GM12891 (cell line): ENCODE data around the gene ASIC3.
A peak's percentile ranks its signal among the peaks of the same experiment; 100 is the strongest.

Experiments
- DNase-seq: peaks from one replicate; pipeline ENCODE4 v3.0.0; 2011; ENCODE audit warnings: low spot score; ENCODE audit not compliant: insufficient read length
- FAIRE-seq: peaks from 2 replicates; lab custom pipeline; 2011; peaks lifted over from hg19 to GRCh38; lab: Jason Lieb, UNC
- PAX5 ChIP-seq: IDR thresholded peaks from 2 replicates; pipeline ENCODE4 v1.6.1; 2011; ENCODE audit warnings: low read length, moderate library complexity, mild to moderate bottlenecking; ENCODE audit not compliant: insufficient read depth, severe bottlenecking
- POLR2A ChIP-seq: IDR thresholded peaks from 2 replicates; pipeline ENCODE4 v1.6.1; 2011; ENCODE audit warnings: low read depth, low read length, control low read depth
- POLR2AphosphoS5 ChIP-seq: IDR thresholded peaks from 2 replicates; pipeline ENCODE4 v1.6.1; 2011; ENCODE audit warnings: low read depth, low read length, control low read depth
- POU2F2 ChIP-seq: IDR thresholded peaks from 2 replicates; pipeline ENCODE4 v1.6.1; 2011; ENCODE audit warnings: low read depth, mild to moderate bottlenecking, control low read depth, low read length, moderate library complexity
- SPI1 ChIP-seq: IDR thresholded peaks from 2 replicates; pipeline ENCODE4 v1.6.1; 2011; ENCODE audit warnings: low read depth, low read length, control low read depth
- TAF1 ChIP-seq: IDR thresholded peaks from 2 replicates; pipeline ENCODE4 v1.6.1; 2011; ENCODE audit warnings: low read depth, low read length, control low read depth

Gene ASIC3

DNA sequence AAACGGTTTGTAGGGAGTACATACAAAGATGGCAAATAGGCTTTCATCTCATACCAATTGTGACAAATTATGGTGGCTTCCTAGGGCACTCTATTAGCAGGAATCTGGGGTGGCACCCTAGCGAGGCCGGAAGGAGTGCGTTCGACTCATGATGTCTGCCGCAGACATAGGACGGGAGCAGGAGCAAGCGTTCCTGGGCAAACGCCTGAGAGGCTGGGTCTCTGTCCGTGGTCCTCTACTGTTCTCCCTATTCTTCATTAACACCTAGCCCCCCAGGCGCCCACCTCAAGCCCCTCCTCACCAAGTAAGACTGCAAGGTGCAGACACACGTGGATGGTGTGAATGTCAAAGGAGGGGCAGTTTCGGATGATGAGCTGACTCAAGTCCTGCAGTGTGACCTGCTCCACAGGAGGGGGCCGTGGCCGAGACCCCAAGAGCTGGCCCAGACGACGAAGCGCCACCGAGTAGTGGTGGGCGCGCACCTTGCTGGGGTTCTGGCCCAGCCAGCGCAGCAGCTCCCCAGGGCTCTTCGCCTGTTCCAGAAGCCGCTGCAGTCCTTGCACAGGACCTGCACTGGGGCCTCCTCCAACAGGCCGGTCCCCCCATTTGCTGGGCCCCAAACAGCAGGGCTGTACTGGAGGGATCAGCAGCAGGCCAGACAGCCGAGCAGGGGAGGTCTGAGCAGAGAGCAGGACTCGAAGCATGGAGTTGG, 31.0 kb downstream of the ASIC3 start:
- no peak for TF ChIP-seq POLR2AphosphoS5
- no peak for DNase-seq
- FAIRE-seq: no peak

DNA sequence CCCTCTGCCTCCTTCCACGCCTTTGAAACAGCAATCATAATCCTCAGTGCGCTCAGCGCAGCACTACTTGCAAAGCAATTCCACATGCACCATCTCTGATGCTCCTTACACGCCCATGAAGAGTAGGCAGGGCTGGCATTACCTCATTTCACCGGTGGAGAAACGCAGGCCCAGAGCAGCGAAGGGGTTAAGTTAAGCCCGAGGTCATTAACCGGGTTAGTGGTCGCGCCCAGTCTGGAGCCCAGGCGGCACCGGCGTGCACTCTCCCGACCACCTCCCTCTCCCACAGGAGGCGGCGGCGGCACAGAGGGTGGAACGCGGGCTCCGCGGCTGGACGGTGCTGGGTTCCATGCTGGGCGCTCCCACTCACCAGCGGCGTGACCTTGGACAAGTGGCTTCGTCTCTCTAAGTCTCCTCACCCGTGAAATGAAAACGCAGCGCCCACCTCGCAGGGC, 31.8 kb downstream of the ASIC3 start:
- DNase-seq: no peak
- FAIRE-seq: no peak
- TF ChIP-seq POLR2A: no peak
- TF ChIP-seq PAX5: no peak
- no peak for TF ChIP-seq SPI1
- no peak; the same call in 1 of the 2 replicates for TF ChIP-seq POU2F2
- TF ChIP-seq POLR2AphosphoS5: 0 out of 2 replicates have a peak, but pooled peaks have one; percentile 5
- no peak for TF ChIP-seq TAF1

DNA sequence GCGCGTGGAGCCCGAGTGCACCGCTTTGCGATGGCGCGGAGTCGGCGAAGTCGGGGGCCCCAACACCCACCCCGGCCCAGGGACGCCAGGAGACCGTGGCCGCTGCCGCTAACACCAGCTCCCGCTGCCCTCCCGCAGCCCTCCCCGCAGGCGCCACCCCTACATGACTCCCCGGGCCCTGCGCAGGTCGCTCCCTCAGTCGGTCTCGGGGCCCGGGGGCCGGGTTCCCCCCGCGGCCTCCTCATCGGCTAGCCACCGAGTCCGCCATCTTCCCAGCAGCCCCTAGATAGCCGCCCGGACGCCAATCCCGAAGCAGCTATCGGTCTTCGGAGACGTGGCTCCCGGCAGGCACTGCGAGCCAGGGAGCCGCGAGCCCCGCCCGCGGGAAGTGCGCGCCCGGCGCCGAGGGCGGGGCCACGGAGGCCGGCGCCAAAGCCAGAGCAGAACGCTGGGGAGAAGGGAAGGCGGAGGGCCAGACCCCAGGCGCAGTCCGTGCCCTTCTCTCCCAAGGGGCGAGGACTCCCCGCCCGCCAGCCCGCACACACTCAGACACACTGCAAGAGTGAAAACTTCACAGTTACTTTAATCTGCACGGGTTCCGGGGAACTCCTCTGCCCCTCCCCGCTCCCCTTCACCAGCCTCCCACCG, 32.3 kb downstream of the ASIC3 start, which contains the start of gene FASTK:
FASTK (minus strand) TSS at position 288 of the 648 bp plus-strand sequence; CDS start at position 245, 43 bp downstream.
- DNase-seq (peak; percentile 98), FAIRE-seq (peak; percentile 90)
- no peak for TF ChIP-seq SPI1
- TF ChIP-seq POLR2A: peak; percentile 84
- TF ChIP-seq POU2F2: no peak; the same call in 1 of the 2 replicates
- TF ChIP-seq POLR2AphosphoS5: peak; percentile 81
- peak; percentile 89 for TF ChIP-seq TAF1

DNA sequence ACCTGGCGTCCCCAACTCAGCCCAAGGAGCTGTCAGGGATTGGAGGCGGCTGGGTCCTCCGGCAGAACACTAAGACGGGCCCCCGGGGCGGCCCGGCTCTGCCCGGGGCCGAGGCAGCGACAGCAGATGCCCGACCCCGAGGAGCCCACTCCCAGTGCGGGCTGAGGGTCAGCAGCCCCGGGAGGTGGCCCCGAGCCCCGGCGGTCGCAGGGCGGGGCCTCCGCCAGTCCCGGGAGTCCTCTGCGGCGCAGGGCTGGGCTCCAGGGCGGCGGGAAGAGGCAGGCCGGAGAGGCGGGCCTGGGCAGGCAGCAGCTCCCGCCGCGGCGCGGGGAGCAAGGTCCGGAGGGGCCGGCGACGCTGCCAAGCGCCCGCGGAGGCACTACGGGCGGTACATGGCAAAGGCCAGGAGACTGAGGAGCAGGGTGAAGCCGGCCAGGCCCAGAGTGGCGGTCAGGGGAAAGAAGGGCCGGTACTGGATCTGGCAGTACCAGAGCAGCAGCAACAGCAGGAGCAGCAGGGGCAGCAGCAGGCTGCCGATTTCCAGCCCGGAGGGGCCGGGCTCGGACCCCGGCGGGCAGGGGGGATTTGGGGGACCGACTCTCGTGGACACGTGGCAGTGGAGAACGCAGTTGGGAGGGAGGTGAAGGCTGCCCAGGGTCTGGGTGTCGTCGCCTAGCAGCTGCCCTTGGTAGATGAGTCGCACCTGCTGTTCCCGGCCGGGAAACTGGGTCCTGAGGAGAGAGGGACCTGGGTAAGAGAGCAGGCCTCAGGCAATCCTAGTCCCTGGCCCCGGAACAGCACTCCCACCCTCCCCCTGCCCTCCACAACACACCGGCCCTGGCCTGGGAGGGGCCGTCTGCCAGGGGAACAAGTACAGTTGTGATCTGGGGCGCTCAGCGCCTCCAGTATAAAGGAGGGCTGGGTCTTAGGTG, 33.1 kb downstream of the ASIC3 start:
- TF ChIP-seq POLR2A (no peak), TAF1 (no peak), SPI1 (no peak), PAX5 (no peak), POU2F2 (no peak), POLR2AphosphoS5 (no peak)
- DNase-seq (no peak), FAIRE-seq (no peak)

DNA sequence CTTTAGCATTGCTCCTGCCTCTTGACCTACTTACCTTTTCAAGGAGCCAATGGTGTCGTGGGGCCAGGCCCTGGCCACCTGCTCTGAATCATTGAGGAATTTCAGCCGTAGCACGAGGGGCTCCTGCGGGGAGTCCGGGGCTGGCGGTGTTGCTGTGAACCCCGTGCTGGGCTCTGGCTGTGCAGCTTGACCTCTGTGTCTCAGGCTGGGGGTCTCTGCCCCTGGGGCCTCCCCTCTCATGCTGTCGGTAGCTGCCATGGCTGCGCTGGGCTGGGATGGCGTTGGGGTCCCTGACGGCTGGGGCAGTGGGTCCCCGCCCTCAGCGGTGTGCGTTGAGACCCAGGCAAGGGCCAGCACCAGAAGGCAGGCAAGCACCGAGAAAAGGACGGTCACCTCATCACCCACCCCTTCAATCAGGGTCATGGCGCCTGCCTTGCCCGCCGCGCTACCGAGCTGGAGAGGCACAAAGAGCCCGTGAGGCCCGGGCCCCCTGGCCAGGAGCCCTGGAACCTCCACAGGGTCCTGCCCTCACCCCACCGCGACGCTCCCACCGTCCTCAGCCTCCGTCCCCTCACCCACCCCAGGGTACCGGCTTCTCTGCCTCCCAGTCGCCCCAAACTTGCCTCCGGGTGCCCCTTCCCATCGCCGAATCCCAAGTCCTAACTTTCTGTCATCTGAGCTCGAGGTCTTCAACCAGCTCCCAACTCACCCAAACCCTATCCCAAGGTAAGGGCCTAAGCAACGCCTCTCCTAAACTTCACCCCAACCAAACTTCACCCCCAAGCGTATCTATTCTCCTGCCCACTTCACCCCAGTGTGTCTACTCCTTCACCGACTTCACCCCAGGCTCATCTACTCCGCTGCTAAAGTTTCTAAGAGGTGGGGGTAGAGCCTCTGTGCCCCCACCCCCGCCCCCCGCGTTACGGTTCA, 34.1 kb downstream of the ASIC3 start:
- DNase-seq (no peak), FAIRE-seq (no peak)
- TF ChIP-seq TAF1 (no peak), POLR2A (no peak), POLR2AphosphoS5 (no peak), PAX5 (no peak), POU2F2 (no peak), SPI1 (no peak)

DNA sequence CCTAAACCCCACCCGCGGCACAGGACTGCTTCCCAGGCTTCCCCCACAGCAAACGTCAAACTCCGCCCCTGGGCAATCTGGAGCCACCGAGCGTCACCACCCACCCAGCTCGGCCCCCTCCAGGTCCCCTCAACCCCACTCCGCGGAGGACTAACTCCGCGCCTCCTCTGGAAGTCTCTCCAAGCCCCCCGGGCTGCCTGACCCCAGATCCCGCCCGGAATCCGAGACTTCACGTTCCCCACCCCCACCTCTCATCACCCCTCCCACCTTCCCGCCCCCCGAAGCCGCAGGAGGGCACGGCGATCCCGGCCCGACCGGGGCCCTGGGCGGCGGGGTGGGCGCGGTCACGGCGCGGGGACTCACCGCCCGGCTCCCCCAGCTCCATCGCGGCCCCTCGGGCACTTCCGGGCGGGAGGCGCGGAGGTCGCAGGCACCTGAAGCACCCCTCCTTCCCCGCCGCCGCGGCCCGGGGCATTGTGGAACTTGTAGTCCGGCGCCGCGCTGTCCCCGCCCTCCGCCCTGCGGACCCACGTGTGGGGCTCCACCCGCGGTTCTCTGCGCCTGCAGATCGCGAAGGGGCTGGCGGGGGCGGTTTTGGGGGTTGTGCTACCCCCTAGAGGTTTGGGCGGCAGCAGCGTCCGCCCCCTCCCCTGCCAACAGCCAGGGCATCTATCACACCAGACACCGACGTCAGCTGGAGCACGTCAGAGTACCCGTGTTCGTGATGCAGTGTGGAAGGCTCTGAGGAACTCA, 34.9 kb downstream of the ASIC3 start, which contains the start of gene TMUB1:
TMUB1 (minus strand) TSS at position 423 of the 753 bp plus-strand sequence. CDS start 930 bp downstream, outside the sequence.
- FAIRE-seq: peak; percentile 70

DNA sequence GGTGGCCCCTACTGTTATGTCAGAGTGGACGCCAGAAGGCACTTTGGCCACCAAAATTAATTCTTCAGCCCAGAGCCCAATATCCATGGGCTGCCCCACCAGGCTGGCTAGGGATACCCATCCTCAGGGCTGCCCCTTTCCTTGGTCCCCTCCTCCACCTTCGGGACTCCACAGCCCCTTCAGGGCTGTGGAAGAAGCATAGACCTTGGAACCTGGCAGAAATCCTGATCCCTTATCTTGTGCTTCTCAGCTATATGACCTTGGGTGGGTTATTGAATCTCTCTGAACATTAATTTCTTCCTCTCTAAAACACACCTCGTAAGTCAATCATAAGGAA, 35.5 kb downstream of the ASIC3 start:
- FAIRE-seq (no peak), DNase-seq (no peak)
- TF ChIP-seq SPI1: no peak
- TF ChIP-seq POLR2AphosphoS5: no peak
- TF ChIP-seq POU2F2: no peak
- TF ChIP-seq TAF1: no peak
- no peak for TF ChIP-seq POLR2A
- TF ChIP-seq PAX5: no peak

More for the DNA sequence above, 34.9 kb downstream of the ASIC3 start, which contains the start of gene TMUB1:
- TF ChIP-seq PAX5: no peak
- no peak for TF ChIP-seq POU2F2
- TF ChIP-seq POLR2AphosphoS5: no peak
- no peak for TF ChIP-seq SPI1
- no peak for TF ChIP-seq POLR2A
- TF ChIP-seq TAF1: no peak
- DNase-seq: peak; percentile 79
